Kidney epithelial cell (primary cell): ENCODE data around the gene TOB1. TPM values are rescaled to one million over a fixed set of nuclear protein-coding genes. Genes with fewer than 3 reads are reported as not detected.

Experiments used
- DNase-seq: peaks from one replicate; pipeline ENCODE4 v3.0.0-alpha.2; 2010; ENCODE audit warnings: low read depth
- H3K27me3 ChIP-seq: 2 replicates; pipeline ENCODE4 v1.6.0; 2011; ENCODE audit warnings: low read length; ENCODE audit not compliant: control insufficient read depth, insufficient read depth
- H3K36me3 ChIP-seq: 2 replicates; pipeline ENCODE4 v1.5.1; 2011; ENCODE audit warnings: low read length; ENCODE audit not compliant: control insufficient read depth, insufficient read depth
- H3K4me3 ChIP-seq: 2 replicates; pipeline ENCODE4 v1.5.1; 2011; ENCODE audit warnings: low read depth, mild to moderate bottlenecking, control low read depth, low read length
- CTCF ChIP-seq: IDR thresholded peaks from 2 replicates; pipeline ENCODE4 v1.5.1; 2011; ENCODE audit warnings: mild to moderate bottlenecking, moderate library complexity, low read length, control low read depth, inconsistent platforms; ENCODE audit not compliant: insufficient read depth, poor library complexity, severe bottlenecking
- total RNA-seq: library from RNA; depleted of rRNA; stranded (reverse); fragments of >200 nt; gene quantifications from 2 replicates; pipeline ENCODE4 v1.2.3, GENCODE V29; 2015

Gene TOB1
- total RNA-seq, 1 donor from 2014 or later, result 11.4 TPM

DNA sequence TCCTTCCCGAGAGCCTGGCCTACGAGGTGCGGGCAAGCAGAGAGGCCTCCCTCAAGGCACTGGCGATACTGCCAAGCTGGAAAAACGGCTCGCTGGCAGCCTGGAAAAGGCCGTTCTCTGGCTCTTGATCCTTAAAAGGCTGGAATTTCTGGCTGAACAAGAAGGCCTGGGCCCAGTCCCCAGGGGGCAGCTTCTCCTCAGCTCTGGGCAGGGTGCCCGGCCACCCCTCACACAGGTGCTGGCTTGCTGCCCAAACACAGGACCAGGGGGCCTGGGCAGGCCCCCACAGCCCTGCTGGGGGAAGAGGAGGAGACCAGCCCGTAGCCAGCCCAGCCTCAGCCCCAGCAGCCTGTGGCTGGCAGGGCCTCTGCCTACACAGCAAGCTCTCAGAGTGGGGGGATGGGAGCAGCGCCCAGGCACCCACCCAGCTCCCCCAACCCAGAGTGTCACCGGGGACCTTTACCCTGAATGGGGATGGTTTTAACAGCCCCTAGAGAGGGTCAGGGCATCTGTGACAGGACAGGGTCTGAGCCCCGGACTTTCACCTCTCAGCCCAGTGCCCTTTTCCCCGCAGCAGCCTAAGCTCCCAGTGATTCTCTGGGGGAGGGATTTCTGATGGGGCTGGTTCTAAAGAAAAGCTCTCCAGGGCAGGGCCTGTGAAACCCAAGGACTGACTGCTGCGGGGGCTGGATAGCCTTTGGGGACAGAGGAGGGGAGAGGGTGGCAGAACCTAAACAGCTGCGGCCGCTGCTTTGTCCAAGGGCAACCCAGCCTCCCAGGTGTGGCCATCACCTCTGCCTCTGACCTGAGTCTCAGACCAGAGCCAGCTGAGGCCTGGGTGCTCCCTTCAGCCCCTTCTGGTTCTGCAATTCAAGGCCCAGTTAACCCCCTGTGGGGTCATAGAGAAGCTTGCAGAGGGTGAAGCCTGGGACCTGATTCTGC is 38.6 kb upstream of the TOB1 start:
- TF ChIP-seq CTCF, result no peak
- Histone ChIP-seq H3K4me3 (no peak overlapping the region), H3K36me3 (no peaks in the 10 kb centered on the region), H3K27me3 (no peaks in the 10 kb centered on the region)
- DNase-seq, result no peak

- H3K36me3 ChIP-seq, result no peaks in the 10 kb centered on the region
- H3K4me3 ChIP-seq, result no peak overlapping the region
- TF ChIP-seq CTCF, result no peak
Measured at GRCh38 chr17:50903604-50904517, 37.7 kb upstream of the TOB1 start.

DNA sequence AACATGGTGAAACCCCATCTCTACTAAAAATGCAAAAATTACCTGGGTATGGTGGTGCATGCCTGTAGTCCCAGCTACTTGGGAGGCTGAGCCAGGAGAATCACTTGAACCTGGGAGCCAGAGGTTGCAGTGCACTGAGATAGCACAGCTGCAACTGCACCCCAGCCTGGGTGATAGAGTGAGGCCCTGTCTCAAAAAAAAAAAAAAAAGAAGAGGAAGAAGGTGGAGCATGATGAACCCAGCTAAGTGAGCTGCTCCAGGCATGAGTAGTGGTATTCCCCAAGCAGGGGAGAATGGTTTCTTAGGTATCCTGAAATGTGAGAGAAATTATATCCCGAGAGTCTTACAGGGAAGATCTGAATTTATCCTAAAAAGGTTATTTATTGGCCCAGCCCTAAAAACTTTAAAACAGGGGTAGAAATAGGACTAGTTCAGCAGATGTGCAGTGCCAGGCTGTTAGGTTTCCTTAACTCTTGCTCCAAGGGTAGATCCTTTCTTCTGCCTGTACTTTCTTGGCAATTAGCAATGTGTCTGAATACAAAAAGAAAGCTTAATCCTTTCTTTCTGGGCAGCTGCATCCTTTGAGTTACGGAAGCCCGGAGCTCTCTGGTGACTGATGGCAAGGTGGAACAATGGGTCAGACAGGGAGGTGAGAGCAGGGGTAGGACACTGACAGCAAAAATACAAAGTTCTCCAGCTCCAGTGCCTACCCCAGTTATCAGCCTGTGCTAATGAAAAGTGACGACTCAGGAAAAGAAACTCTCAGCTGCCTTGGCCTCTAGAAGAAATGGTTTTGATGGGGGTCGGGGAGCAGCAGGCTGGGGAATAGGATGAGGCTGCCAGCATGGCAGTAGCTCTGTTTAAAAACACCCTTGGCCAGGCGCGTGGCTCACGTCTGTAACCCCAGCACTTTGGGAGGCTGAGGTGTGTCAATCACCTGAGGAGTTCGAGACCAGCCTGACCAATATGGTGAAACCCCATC is 36.5 kb upstream of the TOB1 start:
- H3K36me3 ChIP-seq, result no peaks in the 10 kb centered on the region
- no peak for DNase-seq
- H3K27me3 ChIP-seq, result no peaks in the 10 kb centered on the region
- TF ChIP-seq CTCF, result no peak
- no peak overlapping the region for H3K4me3 ChIP-seq

More at GRCh38 chr17:50903604-50904517, 37.7 kb upstream of the TOB1 start:
- H3K27me3 ChIP-seq, result no peaks in the 10 kb centered on the region
- DNase-seq, result no peak

DNA sequence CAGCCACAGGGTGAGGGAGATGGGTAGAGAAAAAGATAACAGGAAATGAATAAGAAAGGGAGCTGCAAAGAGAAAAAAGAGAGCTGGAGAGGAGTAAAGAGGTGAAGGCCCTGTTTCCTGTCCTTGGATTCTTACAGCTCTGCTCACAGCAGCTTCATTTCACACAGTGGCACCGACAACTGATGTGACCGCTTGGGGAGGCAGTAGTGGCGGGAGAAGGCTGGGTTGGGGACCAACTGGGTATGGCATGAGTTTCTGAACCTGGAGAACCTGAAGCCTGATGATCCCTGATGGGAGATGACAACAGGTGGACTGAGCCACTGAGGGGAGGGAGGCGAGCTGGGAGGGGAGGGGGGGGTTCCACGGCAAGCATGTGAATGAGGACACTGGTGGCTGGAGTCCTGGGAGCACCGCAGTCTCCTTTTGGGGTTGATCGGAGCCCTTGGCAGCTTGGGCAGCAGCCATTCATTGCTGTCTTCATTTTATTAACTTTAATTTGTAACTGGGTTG is 34.3 kb upstream of the TOB1 start:
- TF ChIP-seq CTCF, result no peak
- Histone ChIP-seq H3K27me3 (no peaks in the 10 kb centered on the region), H3K36me3 (no peaks in the 10 kb centered on the region), H3K4me3 (no peak overlapping the region)
- DNase-seq, result no peak
